Left ventricle myocardium superior (tissue), 1 donor: ENCODE data around the gene MAMSTR. TPM values are rescaled to one million over a fixed set of nuclear protein-coding genes. Genes with fewer than 3 reads are reported as not detected.
A peak's percentile ranks its signal among the peaks of the same experiment; 100 is the strongest.
"Not testable (repeated sequence)": the region's sequence is repeated elsewhere in the genome, so short reads cannot be mapped to it uniquely, and the experiment has no call there.

Experiments used
- ATAC-seq: fragments of 200-7000 bp; cut with Tn5 transposase; one replicate; pipeline ENCODE4 v1.9.1; 2020; ENCODE audit warnings: mild to moderate bottlenecking, moderate library complexity
- DNase-seq: peaks from one replicate; pipeline ENCODE4 v3.0.0-alpha.2; 2020
- intact Hi-C: fragments of 100-400 bp; cut with micrococcal nuclease; formaldehyde crosslinking; loops from one replicate; pipeline ENCODE4 v1.11.0; 2022
- total RNA-seq: library from RNA; stranded (reverse); fragmentation: NEBNext Ultra II Directional; extraction: Animal tissue kit (Norgen Biotek cat#: 25700); gene quantifications from one replicate; pipeline ENCODE4 v1.2.1, GENCODE V29; 2021
- donor health status: DM: no; HTN: yes; CAD: no; lungs with severe emphysema.

MAMSTR gene
- total RNA-seq, 1 donor from 2014 or later = 3.0 TPM

DNA sequence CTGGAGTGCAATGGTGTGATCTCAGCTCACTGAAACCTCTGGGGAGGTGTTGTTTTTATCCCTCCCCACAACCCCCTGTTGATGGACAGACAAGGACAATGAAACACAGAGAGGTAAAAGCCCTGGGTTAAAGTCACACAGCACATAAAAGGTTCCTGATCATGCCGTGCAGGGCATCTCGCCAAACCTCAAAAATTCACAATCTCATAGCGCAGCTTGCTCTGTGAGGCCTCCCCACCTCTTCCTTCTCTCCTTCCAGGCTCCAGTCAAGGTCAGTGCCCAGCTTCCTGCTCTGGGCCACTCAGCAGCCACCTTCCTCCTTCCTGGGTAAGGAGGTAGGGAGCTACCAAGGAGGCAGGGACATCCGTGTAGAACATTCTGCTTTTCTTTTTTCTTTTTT is 21.5 kb downstream of the MAMSTR start:
- no peak for ATAC-seq

GRCh38 chr19:48696353-48697010 is 23.0 kb downstream of the MAMSTR start:
- DNase-seq = no peak
- peak; percentile 31 for ATAC-seq
- intact Hi-C loops = no loop called here

More for the DNA sequence above, 21.5 kb downstream of the MAMSTR start:
- intact Hi-C loops = no loop called here
- no peak for DNase-seq

DNA sequence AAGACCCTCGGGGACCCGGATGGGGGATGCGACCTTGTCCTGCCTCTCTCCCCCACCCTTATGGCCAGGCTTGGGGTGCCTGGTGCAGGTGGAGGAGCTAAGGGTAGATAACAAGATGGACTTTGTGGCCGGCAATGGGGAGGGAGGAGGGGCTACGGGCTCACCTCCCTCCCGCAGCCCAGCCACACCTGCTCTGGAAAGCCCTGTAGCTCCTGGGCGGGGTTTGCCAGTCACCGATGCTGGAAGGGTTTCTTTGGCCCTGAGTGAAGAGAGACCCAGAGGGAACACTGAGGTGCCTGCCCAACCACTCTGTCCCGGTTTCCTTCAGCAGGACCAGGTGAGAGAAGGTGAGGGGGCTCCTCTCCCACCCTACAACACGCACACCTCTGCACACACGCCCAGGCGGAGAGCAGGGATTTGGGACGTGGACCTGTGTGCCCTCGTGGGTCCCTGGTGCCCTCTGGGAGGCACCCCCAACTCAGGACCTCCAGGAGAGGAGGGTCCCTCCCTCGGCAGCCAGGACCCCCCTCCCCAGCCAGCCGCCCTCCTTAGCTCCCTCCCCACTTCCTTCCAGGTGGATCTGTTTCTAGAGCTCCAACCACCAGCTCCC is 23.7 kb downstream of the MAMSTR start, which contains the start of gene FUT2:
TSS of gene FUT2 (plus strand) at position 229 of the 610 bp plus-strand sequence. CDS start 6,986 bp downstream, outside the sequence.
- DNase-seq = no peak
- peak; percentile 29 for ATAC-seq
- intact Hi-C loops = no loop called here

GRCh38 chr19:48693629-48694028 is 25.9 kb downstream of the MAMSTR start:
- not testable (repeated sequence) for DNase-seq, ATAC-seq

DNA sequence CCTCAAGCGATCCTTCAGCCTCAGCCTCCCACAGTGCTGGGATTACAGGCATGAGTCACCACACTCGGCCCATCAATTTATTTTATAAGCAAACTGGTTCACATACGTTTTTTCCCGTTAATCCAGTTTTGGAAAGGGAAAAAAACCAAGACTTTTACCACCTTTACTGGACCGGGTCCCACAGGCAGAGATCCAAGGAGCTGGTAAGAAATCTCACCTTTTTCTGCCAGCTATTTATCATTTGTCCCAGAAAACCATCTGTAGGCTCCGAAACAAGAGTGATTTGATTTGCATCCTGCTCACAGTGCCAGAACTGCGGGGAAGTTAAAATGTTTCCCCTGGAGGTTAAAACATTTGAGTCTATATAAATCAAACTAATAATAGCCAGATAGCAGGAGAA is 30.1 kb downstream of the MAMSTR start:
- ATAC-seq (no peak), DNase-seq (no peak)
- intact Hi-C loops = no loop called here

More at GRCh38 chr19:48693629-48694028, 25.9 kb downstream of the MAMSTR start:
- intact Hi-C loops = not testable (repeated sequence)

- intact Hi-C loops = no loop called here
- ATAC-seq = no peak
- no peak for DNase-seq
Observed at GRCh38 chr19:48687776-48688175, 31.7 kb downstream of the MAMSTR start.

GRCh38 chr19:48686637-48687036 is 32.9 kb downstream of the MAMSTR start:
- DNase-seq, ATAC-seq, intact Hi-C loops: not testable (repeated sequence)

GRCh38 chr19:48686088-48686487 is 33.4 kb downstream of the MAMSTR start:
- no peak for DNase-seq
- no peak for ATAC-seq
- intact Hi-C loops = no loop called here

- intact Hi-C loops = no loop called here
- DNase-seq (no peak), ATAC-seq (no peak)
Observed at GRCh38 chr19:48685583-48685982, 33.9 kb downstream of the MAMSTR start.

DNA sequence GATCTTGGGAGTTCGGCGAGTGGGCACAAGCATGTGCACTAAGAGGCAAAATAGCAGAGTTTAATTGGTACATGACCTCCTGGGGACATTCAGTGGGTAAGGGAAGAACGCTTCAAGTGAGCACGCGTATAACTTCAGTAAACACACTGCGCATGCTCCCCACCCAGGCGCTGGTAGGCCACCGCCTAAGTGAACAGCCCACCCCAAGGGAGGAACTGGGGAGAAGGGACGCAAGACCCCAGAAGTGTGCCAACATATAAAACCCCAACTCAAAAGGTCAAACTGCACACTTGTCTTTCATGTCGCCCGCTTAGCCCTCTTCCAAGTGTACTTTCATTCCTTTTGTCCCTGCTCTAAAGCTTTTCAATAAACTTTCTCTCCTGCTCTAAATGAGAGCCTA is 36.2 kb downstream of the MAMSTR start:
- ATAC-seq (peak; percentile 83), DNase-seq (peak; percentile 80)
- intact Hi-C loops = no loop called here

DNA sequence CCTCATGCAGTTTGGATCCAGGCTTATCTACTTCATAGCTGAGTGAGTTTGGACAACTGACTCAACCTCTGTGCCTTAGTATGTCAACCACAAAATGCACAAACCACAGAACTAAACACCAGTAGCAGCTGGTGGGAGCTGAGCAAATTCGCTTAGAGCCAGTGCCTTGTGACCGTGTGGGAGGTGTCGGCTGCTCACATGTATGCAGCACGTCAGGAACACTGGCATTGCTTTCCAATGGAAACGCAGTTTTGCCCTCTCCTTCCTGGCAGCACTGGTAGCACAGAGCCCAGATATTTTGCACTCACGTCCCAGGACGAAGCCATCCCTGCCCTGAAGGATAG is 38.4 kb downstream of the MAMSTR start:
- DNase-seq (no peak), ATAC-seq (no peak)
- intact Hi-C loops = no loop called here

- intact Hi-C loops = no loop called here
- ATAC-seq (no peak), DNase-seq (no peak)
Observed at GRCh38 chr19:48680436-48681126, 38.9 kb downstream of the MAMSTR start.

DNA sequence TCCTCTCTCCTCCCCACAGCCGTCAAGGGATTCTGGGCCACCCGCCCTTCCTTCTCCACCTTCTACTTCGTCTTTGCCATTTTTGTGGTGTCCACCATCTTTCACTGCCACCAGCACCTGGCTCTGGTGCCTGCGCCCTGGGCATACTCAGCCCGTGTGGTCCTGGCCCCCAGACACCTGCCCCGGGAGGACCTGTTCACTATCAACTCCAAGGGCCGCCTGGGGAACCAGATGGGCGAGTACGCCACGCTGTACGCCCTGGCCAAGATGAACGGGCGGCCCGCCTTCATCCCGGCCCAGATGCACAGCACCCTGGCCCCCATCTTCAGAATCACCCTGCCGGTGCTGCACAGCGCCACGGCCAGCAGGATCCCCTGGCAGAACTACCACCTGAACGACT is 39.5 kb downstream of the MAMSTR start:
- ATAC-seq, DNase-seq, intact Hi-C loops: not testable (repeated sequence)

DNA sequence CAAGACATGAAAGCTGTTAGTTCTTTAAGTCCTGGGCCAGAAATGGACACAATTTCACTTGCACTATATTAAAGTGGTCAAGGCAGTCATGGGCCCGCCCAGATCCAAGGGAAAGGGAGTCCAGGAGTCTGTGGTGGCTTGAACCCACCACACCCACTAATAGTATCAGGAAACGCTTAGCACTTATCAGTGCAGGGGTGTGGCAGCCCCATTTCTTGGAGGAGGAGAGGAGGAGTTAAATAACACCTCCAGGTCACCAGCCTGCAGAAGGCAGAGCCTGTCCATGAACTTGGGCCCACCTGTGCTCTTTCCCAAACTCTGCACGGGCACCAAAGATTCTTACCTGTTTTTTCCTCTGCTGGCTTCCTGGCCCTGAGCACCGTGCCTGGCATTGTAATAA is 41.3 kb downstream of the MAMSTR start:
- DNase-seq (no peak), ATAC-seq (no peak)
- intact Hi-C loops = no loop called here

DNA sequence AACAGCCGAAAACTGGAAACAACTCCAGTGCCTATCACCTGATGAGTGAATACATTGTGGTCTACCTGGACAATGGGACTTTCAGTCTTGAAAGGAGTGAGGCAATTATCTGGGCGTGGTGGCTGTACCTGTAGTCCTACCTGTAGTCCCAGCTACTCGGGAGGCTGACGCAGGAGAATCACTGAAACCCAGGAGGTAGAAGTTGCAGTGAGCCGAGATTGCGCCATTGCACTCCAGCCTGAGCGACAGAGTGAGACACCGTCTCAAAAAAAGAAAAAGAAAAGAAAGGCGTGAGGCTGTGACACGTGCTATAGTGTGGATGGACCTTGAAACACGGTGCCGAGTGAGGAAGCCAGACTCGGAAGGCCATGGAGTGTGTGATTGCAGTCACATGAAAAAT is 42.6 kb downstream of the MAMSTR start:
- DNase-seq (no peak), ATAC-seq (no peak)
- intact Hi-C loops = no loop called here

- intact Hi-C loops = no loop called here
- DNase-seq (no peak), ATAC-seq (no peak)
Observed at GRCh38 chr19:48676487-48676886, 43.0 kb downstream of the MAMSTR start.

GRCh38 chr19:48674921-48675824 is 44.4 kb downstream of the MAMSTR start:
- DNase-seq (peak; percentile 84), ATAC-seq (peak; percentile 87)
- intact Hi-C loops = no loop called here

GRCh38 chr19:48674216-48674809 is 45.2 kb downstream of the MAMSTR start:
- DNase-seq (no peak), ATAC-seq (no peak)
- intact Hi-C loops = no loop called here
